GM12878 (cell line): ENCODE data around the gene SIGLEC12. TPM values are rescaled to one million over a fixed set of nuclear protein-coding genes. Genes with fewer than 3 reads are reported as not detected.

ENCODE experiments used
- ATAC-seq: fragments of 200-7000 bp; cut with Tn5 transposase; 3 replicates; pipeline ENCODE4 v1.9.1; 2020; ENCODE audit warnings: mild to moderate bottlenecking, moderate library complexity
- BruUV-seq: library from RNA; stranded (reverse); fragments of 400-500 nt; replicated peaks from 2 replicates; lab custom pipeline; 2021; lab: Mats Ljungman, UMichigan
- CTCF ChIA-PET: fragments of 300-600 bp; sonication (Branson Sonifier 250); formaldehyde crosslinking; extraction: SDS; loops from one replicate; lab custom pipeline; 2021; ENCODE audit warnings: inconsistent platforms; lab: Yijun Ruan, JAX
- POLR2A ChIA-PET: fragments of 350-600 bp; formaldehyde crosslinking; extraction: SDS; loops from one replicate; lab custom pipeline; 2021; ENCODE audit warnings: inconsistent platforms; lab: Charles Lee
- RAD21 ChIA-PET: fragments of 300-600 bp; sonication (Branson Sonifier 250); formaldehyde crosslinking; loops from one replicate; lab custom pipeline; 2023; ENCODE audit warnings: antibody characterized with exemption; ENCODE audit not compliant: unreplicated experiment; lab: Charles Lee
- SMC1A ChIA-PET: fragments of 300-600 bp; sonication (Branson Sonifier 250); formaldehyde crosslinking; loops from one replicate; lab custom pipeline; 2023; ENCODE audit not compliant: unreplicated experiment, uncharacterized antibody; lab: Charles Lee
- DNase-seq: peaks from one replicate; pipeline ENCODE4 v3.0.0-alpha.2; 2011; ENCODE audit warnings: low read depth, low spot score
- FAIRE-seq: peaks from 3 replicates; lab custom pipeline; 2011; peaks lifted over from hg19 to GRCh38; lab: Jason Lieb, UNC
- H2AFZ ChIP-seq: 2 replicates; pipeline ENCODE4 v1.6.0; 2011; ENCODE audit warnings: low read depth, low read length, control low read depth; ENCODE audit not compliant: control insufficient read depth
- H3K27ac ChIP-seq: 2 replicates; pipeline ENCODE4 v1.5.1; 2011; ENCODE audit warnings: control low read depth; ENCODE audit not compliant: control insufficient read depth, insufficient read depth
- H3K27me3 ChIP-seq, 2 experiments: replicated peaks in 1 of 2; 2 replicates each; pipeline versions ENCODE4 v1.6.0 to v1.6.1; 2011; ENCODE audit warnings: low read length in 1 of 2; ENCODE audit not compliant: control insufficient read depth in 2 of 2, insufficient read depth in 2 of 2
- H3K36me3 ChIP-seq, 2 experiments: 2 replicates each; pipeline ENCODE4 v1.5.1; 2011; ENCODE audit warnings: low read length in 1 of 2; ENCODE audit not compliant: control insufficient read depth in 2 of 2, insufficient read depth in 2 of 2
- H3K4me1 ChIP-seq: 2 replicates; pipeline ENCODE4 v1.6.1; 2011; ENCODE audit warnings: mild to moderate bottlenecking, low read length, moderate library complexity, mixed read lengths; ENCODE audit not compliant: control insufficient read depth, insufficient read depth
- H3K4me2 ChIP-seq: 2 replicates; pipeline ENCODE4 v1.6.0; 2011; ENCODE audit warnings: control low read depth; ENCODE audit not compliant: control insufficient read depth, insufficient read depth
- H3K4me3 ChIP-seq: fragments of 200-600 bp; sonication (generic); 2 replicates; pipeline ENCODE4 v1.5.1; 2016
- H3K79me2 ChIP-seq: 2 replicates; pipeline ENCODE4 v1.6.0; 2011; ENCODE audit warnings: low read length; ENCODE audit not compliant: control insufficient read depth, insufficient read depth
- H3K9ac ChIP-seq: 2 replicates; pipeline ENCODE4 v1.8.0; 2011; ENCODE audit warnings: low read length, control low read depth, mixed read lengths; ENCODE audit not compliant: control insufficient read depth, insufficient read depth
- H3K9me3 ChIP-seq: replicated peaks from 3 replicates; pipeline ENCODE4 v1.5.1; 2011; ENCODE audit warnings: mild to moderate bottlenecking, low read length; ENCODE audit not compliant: control insufficient read depth, insufficient read depth
- H4K20me1 ChIP-seq: 2 replicates; pipeline ENCODE4 v1.6.0; 2011; ENCODE audit not compliant: control insufficient read depth, insufficient read depth
- BCLAF1 ChIP-seq: fragments of 450-650 bp; IDR thresholded peaks from 2 replicates; pipeline ENCODE4 v1.6.1; 2017; ENCODE audit warnings: antibody characterized with exemption, mild to moderate bottlenecking, moderate library complexity
- BHLHE40 ChIP-seq, 2 experiments: fragments of 450-650 bp in 1 of 2; IDR thresholded peaks; 2 replicates each; pipeline ENCODE4 v1.6.1; 2011 to 2017; ENCODE audit warnings: low read depth in 2 of 2, borderline replicate concordance in 1 of 2, improper control_type of control experiment in 1 of 2, low read length in 1 of 2, mild to moderate bottlenecking in 1 of 2
- EGR1 ChIP-seq, 2 experiments: IDR thresholded peaks; 1 replicate in 1 of 2; 2 replicates in 1 of 2; pipeline ENCODE4 v1.6.1; 2011 to 2012; ENCODE audit warnings: low read depth in 2 of 2, low read length in 2 of 2, borderline replicate concordance in 1 of 2, mild to moderate bottlenecking in 1 of 2, moderate library complexity in 1 of 2
- IKZF2 ChIP-seq, 2 experiments: fragments of 450-650 bp; IDR thresholded peaks; 2 replicates each; pipeline ENCODE4 v1.6.1; 2017; ENCODE audit warnings: mild to moderate bottlenecking in 2 of 2, moderate library complexity in 2 of 2
- POLR2A ChIP-seq: IDR thresholded peaks from 2 replicates; pipeline ENCODE4 v1.6.1; 2011; ENCODE audit warnings: low read depth, mild to moderate bottlenecking, low read length
- RUNX3 ChIP-seq: IDR thresholded peaks from 2 replicates; pipeline ENCODE4 v1.6.1; 2012; ENCODE audit warnings: low read length, inconsistent platforms
- YBX1 ChIP-seq: fragments of 450-650 bp; IDR thresholded peaks from 2 replicates; pipeline ENCODE4 v1.6.1; 2016; ENCODE audit warnings: antibody characterized with exemption
- ZNF207 ChIP-seq: fragments of 450-650 bp; IDR thresholded peaks from 2 replicates; pipeline ENCODE4 v1.6.1; 2014; ENCODE audit warnings: antibody characterized with exemption, mild to moderate bottlenecking, borderline replicate concordance
- WGBS: methylation state at CpG from one replicate; pipeline ENCODE4 v1.1.6; 2016; ENCODE audit warnings: low lambda C conversion rate; ENCODE audit not compliant: insufficient replicate concordance, insufficient coverage; ENCODE audit errors: missing lambda C conversion rate; 5-methylcytosine and 5-hydroxymethylcytosine counted together
- in situ Hi-C: fragments of 300-500 bp; cut with MboI; formaldehyde crosslinking; loops from 9 replicates; pipeline ENCODE4 v1.14.3; 2018; ENCODE audit warnings: mixed read lengths
- intact Hi-C: fragments of 100-400 bp; cut with micrococcal nuclease; formaldehyde crosslinking; loops from one replicate; pipeline ENCODE4 v1.14.2; 2022; ENCODE audit not compliant: unreplicated experiment
- polyA plus RNA-seq, 11 experiments: library from polyadenylated mRNA; depleted of rRNA in 4 of 11; unstranded in 6 of 11; stranded (reverse) in 5 of 11; fragments of >200 nt; fragmentation: Nextera tagmentation in 4 of 11; fragmentation: Illumina TruSeq in 1 of 11; extraction: Ambion mirVana in 4 of 11; extraction: Trizol in 1 of 11; gene quantifications; 1 replicate in 1 of 11; 2 replicates in 10 of 11; pipeline versions ENCODE4 v1.2.1 to v1.2.3, GENCODE V29; 2011 to 2016; ENCODE audit warnings: inconsistent platforms in 2 of 11, missing spikeins in 2 of 11, low read depth in 1 of 11
- total RNA-seq, 4 experiments: library from RNA; depleted of rRNA in 3 of 4; stranded (reverse); fragments of >200 nt in 3 of 4; fragmentation: Illumina TruSeq in 1 of 4; extraction: Trizol in 1 of 4; gene quantifications; 2 replicates each; pipeline versions ENCODE4 v1.2.1 to v1.2.3, GENCODE V29; 2013 to 2021

SIGLEC12 gene
- total and polyA plus RNA-seq, 10 of the 15 experiments (the other 5 are each of a cell fraction or from before 2014, with no cell fraction given): 0.03 to 0.18 (median 0.06) TPM; not detected in 5

GRCh38 chr19:51450730-51451307 lies 50.8 kb downstream of the SIGLEC12 start (continued):
- no peak for TF ChIP-seq BCLAF1
- no peak for TF ChIP-seq ZNF207

- H3K4me2 ChIP-seq: peak overlapping the region; percentile 2
- ChIA-PET POLR2A (interaction anchor here (1.1 kb wide), 1 partner anchor 52 kb away, joined by 3 read pairs; no protein-coding TSS in a partner anchor), RAD21 (no interaction called here), CTCF (interaction anchor here (1.2 to 1.5 kb wide), 2 partner anchors 10 to 209 kb away, joined by 3 to 4 read pairs; no protein-coding TSS in a partner anchor), SMC1A (interaction anchor here (1.7 to 2.3 kb wide), 2 partner anchors 31 to 53 kb away, joined by 4 to 8 read pairs; partner anchors contain the start of gene SIGLEC10)
- no peak for DNase-seq
- no peak overlapping the region for H2AFZ ChIP-seq
- no peak for FAIRE-seq
- TF ChIP-seq YBX1 (no peak), RUNX3 (peak; percentile 41), IKZF2 (IDR thresholded peaks at IDR 0.05) (peak in 1 of 2 experiments; percentile 17; a peak in 1 of 4 replicates), POLR2A (no peak), EGR1 (IDR thresholded peaks at IDR 0.05; ENCODE audit: borderline replicate concordance in 1 of 2, low read depth in 2 of 2, low read length in 2 of 2) (peak in 1 of 2 experiments; percentile 28; a peak in 1 of 3 replicates), BHLHE40 (IDR thresholded peaks at IDR 0.05; ENCODE audit: borderline replicate concordance in 1 of 2, low read depth in 2 of 2, low read length in 1 of 2) (0 out of 4 replicates have a peak, but pooled peaks of 1 of the 2 experiments have one; percentile 28)
- 11% methylated on average over 13 of the region's 13 CpGs for whole genome bisulfite sequencing
- no peak overlapping the region for H3K9ac ChIP-seq
- no peaks in the 10 kb centered on the region for H3K36me3 ChIP-seq
- no peak overlapping the region for H3K4me3 ChIP-seq
- H3K9me3 ChIP-seq: no peaks in the 10 kb centered on the region; the same call in 2 of the 3 replicates
- H3K4me1 ChIP-seq: peaks cover 5% of the 10 kb centered on the region; the same call in 1 of the 2 replicates
- in situ Hi-C loops: no loop called here
- H3K27me3 ChIP-seq: no peaks in the 10 kb centered on the region; a peak in 1 of 4 replicates
- no peaks in the 10 kb centered on the region for H4K20me1 ChIP-seq
- H3K79me2 ChIP-seq: no peaks in the 10 kb centered on the region
- ATAC-seq: no peak
- intact Hi-C loops: no loop called here
- H3K27ac ChIP-seq: no peak overlapping the region
- BruUV-seq: no TSS peak
These were observed 53.1 kb downstream of the SIGLEC12 start for GRCh38 chr19:51448411-51449016.
